ENCODE results near the gene CDH18.

The CDH18 gene

GRCh38 chr5:19880458-19880857, 107.5 kb downstream of the CDH18 start:
- no peak overlapping the region for H3K4me2 ChIP-seq (ENCODE audit: low read depth, low read length)
- no peak overlapping the region for H3K9ac ChIP-seq (ENCODE audit: low read length)
- H4K20me1 ChIP-seq (ENCODE audit: insufficient read depth, low read length): no peaks in the 10 kb centered on the region
- H3K79me2 ChIP-seq (ENCODE audit: low read length): no peaks in the 10 kb centered on the region
- no peak overlapping the region for H2AFZ ChIP-seq (ENCODE audit: low read length)
- no peaks in the 10 kb centered on the region for H3K36me3 ChIP-seq (replicated peaks; ENCODE audit: insufficient read depth, low read length)
- H3F3A ChIP-seq (ENCODE audit: insufficient read depth, low read length): no peaks in the 10 kb centered on the region
- DNase-seq: no peak
- H3K27me3 ChIP-seq (replicated peaks; ENCODE audit: insufficient read depth, low read length): no peaks in the 10 kb centered on the region
- no peak overlapping the region for H3K27ac ChIP-seq (ENCODE audit: low read length)
- H3K4me3 ChIP-seq (ENCODE audit: low read length): no peak overlapping the region
- no peak for TF ChIP-seq EZH2 (optimal IDR thresholded peaks at IDR 0.05; ENCODE audit: low read depth, low read length)
- TF ChIP-seq CTCF (IDR thresholded peaks at IDR 0.05; ENCODE audit: low read length): no peak
- no peaks in the 10 kb centered on the region for H3K9me3 ChIP-seq (replicated peaks; ENCODE audit: insufficient read depth, low read length)
- H3K4me1 ChIP-seq (ENCODE audit: low read length): no peaks in the 10 kb centered on the region
- no peaks in the 10 kb centered on the region for H3K9me2 ChIP-seq (replicated peaks; ENCODE audit: insufficient read depth, low read length)

- Histone ChIP-seq H3K9me2 (replicated peaks; ENCODE audit: insufficient read depth, low read length) (no peaks in the 10 kb centered on the region), H3K4me1 (ENCODE audit: low read length) (no peaks in the 10 kb centered on the region), H3K27ac (ENCODE audit: low read length) (no peak overlapping the region), H3K4me2 (ENCODE audit: low read depth, low read length) (no peak overlapping the region), H3F3A (ENCODE audit: insufficient read depth, low read length) (no peaks in the 10 kb centered on the region), H3K27me3 (replicated peaks; ENCODE audit: insufficient read depth, low read length) (no peaks in the 10 kb centered on the region), H3K9me3 (replicated peaks; ENCODE audit: insufficient read depth, low read length) (no peaks in the 10 kb centered on the region), H3K79me2 (ENCODE audit: low read length) (no peaks in the 10 kb centered on the region), H3K4me3 (ENCODE audit: low read length) (no peak overlapping the region), H3K9ac (ENCODE audit: low read length) (no peak overlapping the region), H3K36me3 (replicated peaks; ENCODE audit: insufficient read depth, low read length) (no peaks in the 10 kb centered on the region), H2AFZ (ENCODE audit: low read length) (no peak overlapping the region), H4K20me1 (ENCODE audit: insufficient read depth, low read length) (no peaks in the 10 kb centered on the region)
- DNase-seq: no peak
- TF ChIP-seq EZH2 (optimal IDR thresholded peaks at IDR 0.05; ENCODE audit: low read depth, low read length) (no peak), CTCF (IDR thresholded peaks at IDR 0.05; ENCODE audit: low read length) (no peak), EZH2phosphoT487 (IDR thresholded peaks at IDR 0.05; ENCODE audit: low read length) (no peak)
Observed at GRCh38 chr5:19874811-19875210, 113.2 kb downstream of the CDH18 start.

- DNase-seq: no peak
- H3F3A ChIP-seq (ENCODE audit: insufficient read depth, low read length): no peaks in the 10 kb centered on the region
Observed at GRCh38 chr5:19866090-19866450, 121.9 kb downstream of the CDH18 start.

More at GRCh38 chr5:19866090-19866450, 121.9 kb downstream of the CDH18 start:
- Histone ChIP-seq H3K36me3 (replicated peaks; ENCODE audit: insufficient read depth, low read length) (no peaks in the 10 kb centered on the region), H2AFZ (ENCODE audit: low read length) (no peak overlapping the region), H3K27me3 (replicated peaks; ENCODE audit: insufficient read depth, low read length) (no peaks in the 10 kb centered on the region), H3K27ac (ENCODE audit: low read length) (no peak overlapping the region), H3K4me3 (ENCODE audit: low read length) (no peak overlapping the region), H3K4me1 (ENCODE audit: low read length) (no peaks in the 10 kb centered on the region), H3K79me2 (ENCODE audit: low read length) (no peaks in the 10 kb centered on the region), H3K9ac (ENCODE audit: low read length) (no peak overlapping the region), H4K20me1 (ENCODE audit: insufficient read depth, low read length) (no peaks in the 10 kb centered on the region), H3K4me2 (ENCODE audit: low read depth, low read length) (no peak overlapping the region), H3K9me2 (replicated peaks; ENCODE audit: insufficient read depth, low read length) (no peaks in the 10 kb centered on the region), H3K9me3 (replicated peaks; ENCODE audit: insufficient read depth, low read length) (no peaks in the 10 kb centered on the region)
- TF ChIP-seq CTCF (IDR thresholded peaks at IDR 0.05; ENCODE audit: low read length) (no peak), EZH2phosphoT487 (IDR thresholded peaks at IDR 0.05; ENCODE audit: low read length) (no peak), EZH2 (optimal IDR thresholded peaks at IDR 0.05; ENCODE audit: low read depth, low read length) (no peak)

All from MM.1S (cell line).